Measurements from ENCODE around the gene TSEN2. TPM values are rescaled to one million over a fixed set of nuclear protein-coding genes. Genes with fewer than 3 reads are reported as not detected.
"Not testable (repeated sequence)": the region's sequence is repeated elsewhere in the genome, so short reads cannot be mapped to it uniquely, and the experiment has no call there.

TSEN2 gene
- total RNA-seq, 1 experiment from 2014 or later, result 7.6 TPM

DNA sequence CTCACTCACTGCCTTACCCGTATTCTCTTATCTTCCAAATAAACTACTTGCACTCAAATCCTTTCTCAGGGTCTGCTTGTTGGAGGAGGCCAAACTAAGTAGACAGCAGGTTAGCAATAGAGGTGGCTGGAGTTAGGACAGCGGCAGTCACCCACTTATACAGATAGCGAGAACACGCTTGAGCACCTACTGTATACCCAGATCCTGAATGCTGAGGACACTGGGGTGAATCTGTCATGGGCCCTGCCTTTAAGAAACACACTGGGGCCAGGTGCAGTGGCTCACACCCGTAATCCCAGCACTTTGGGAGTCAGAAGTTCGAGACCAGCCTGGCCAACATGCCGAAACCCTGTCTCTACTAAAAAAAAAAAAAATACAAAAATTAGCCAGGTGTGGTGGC lies 38.0 kb upstream of the TSEN2 start:
- H3K27ac ChIP-seq, result no peak overlapping the region
- H3K9me3 ChIP-seq (replicated peaks), result no peaks in the 10 kb centered on the region
- no peaks in the 10 kb centered on the region for H3K4me1 ChIP-seq (replicated peaks)
- DNase-seq (ENCODE audit: low read depth in 1 of 2, low spot score in 2 of 2), result no peak
- H3K4me3 ChIP-seq, result no peak overlapping the region
- H3K27me3 ChIP-seq (replicated peaks), result no peaks in the 10 kb centered on the region
- no peaks in the 10 kb centered on the region for H3K36me3 ChIP-seq

DNA sequence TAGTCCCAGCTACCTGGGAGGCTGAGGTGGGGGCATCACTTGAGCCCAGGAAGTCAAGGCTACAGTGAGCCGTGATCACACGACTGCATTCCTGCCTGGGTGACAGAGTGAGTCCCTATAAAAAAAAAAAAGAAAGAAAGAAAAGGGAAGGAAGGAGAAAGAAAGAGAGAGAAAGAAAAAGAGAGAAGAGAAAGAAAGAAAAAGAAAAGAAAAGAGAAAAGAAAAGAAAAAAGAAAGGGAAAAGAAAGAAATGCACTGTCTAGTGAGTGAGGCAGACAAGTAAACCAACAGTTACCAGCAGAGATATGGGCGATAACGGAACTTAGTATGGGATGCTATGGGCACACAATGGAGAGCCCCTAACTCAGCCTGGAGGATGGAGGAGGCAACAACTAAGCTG lies 37.2 kb upstream of the TSEN2 start:
- no peaks in the 10 kb centered on the region for H3K4me1 ChIP-seq (replicated peaks)
- DNase-seq (ENCODE audit: low read depth in 1 of 2, low spot score in 2 of 2), result no peak
- no peaks in the 10 kb centered on the region for H3K27me3 ChIP-seq (replicated peaks)
- H3K9me3 ChIP-seq (replicated peaks), result no peaks in the 10 kb centered on the region
- H3K4me3 ChIP-seq, result no peak overlapping the region
- no peaks in the 10 kb centered on the region for H3K36me3 ChIP-seq
- no peak overlapping the region for H3K27ac ChIP-seq

DNA sequence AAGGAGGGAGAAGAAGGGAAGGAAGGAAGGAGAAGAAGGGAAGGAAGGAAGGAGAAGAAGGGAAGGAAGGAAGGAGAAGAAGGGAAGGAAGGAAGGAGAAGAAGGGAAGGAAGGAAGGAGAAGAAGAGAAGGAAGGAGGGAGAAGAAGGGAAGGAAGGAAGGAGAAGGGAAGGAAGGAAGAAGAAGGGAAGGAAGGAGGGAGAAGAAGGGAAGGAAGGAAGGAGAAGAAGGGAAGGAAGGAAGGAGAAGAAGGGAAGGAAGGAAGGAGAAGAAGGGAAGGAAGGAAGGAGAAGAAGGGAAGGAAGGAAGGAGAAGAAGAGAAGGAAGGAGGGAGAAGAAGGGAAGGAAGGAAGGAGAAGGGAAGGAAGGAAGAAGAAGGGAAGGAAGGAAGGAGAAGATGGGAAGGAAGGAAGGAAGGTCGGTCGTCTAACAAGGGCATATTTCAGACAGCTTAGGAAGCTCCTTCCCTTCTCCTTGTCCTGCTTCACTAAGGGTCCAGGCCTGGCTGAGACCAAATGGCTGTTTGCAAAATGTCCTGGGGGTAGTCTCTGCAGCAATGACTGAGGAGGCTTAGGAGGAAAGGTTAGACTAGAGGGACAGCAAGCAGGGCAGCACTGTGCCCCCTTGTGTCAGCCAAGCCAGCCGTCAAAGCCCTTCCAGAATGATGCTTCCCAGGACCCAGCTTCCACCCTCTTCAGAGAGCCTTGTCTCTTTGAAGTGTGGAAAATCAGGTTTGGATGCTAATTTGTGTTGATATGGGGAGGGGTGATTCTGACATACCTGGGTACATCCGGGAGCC lies 35.7 kb upstream of the TSEN2 start:
- H3K4me1 ChIP-seq (replicated peaks); H3K27me3 ChIP-seq (replicated peaks); H3K27ac ChIP-seq; DNase-seq (ENCODE audit: low read depth in 1 of 2, low spot score in 2 of 2); H3K36me3 ChIP-seq; H3K4me3 ChIP-seq; H3K9me3 ChIP-seq (replicated peaks): not testable (repeated sequence)

DNA sequence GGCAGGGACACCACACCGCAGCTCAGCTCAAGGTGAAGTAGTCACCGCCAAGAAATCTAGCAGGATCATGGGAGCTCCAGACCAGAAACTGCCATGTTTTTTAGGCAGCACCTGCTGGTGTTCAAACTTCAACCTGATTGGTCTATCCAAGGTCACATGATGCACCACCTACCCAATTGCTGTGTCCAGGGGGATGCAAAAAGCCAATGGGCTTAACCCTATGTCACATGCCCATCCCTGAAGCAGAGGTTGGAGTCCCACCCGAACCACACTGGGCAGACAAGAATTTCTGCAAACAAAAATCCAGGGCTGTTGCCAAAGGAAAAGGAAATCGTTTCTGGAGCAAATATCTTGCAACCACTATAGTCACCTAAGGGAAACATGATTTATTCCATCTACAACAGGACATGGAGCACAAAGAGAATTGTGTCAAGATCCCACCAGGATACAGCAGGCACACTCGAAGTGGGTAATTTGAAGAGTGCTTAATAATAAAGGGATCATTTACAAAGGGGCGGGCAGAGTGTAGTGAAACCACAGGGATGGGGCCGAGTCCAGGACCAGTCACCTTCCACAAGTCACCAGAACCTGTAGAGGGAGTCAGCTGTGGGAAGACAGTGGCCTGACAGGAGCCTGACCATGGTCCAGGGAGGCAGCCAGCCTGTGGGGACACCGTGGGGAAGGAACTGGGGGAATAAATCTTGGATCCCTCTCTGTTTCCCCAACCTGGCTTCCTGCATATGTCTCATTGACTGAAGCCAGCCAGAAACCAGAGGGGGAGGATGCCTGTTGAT lies 34.2 kb upstream of the TSEN2 start:
- H3K4me1 ChIP-seq (replicated peaks), result no peaks in the 10 kb centered on the region
- H3K9me3 ChIP-seq (replicated peaks), result no peaks in the 10 kb centered on the region
- H3K27me3 ChIP-seq (replicated peaks), result no peaks in the 10 kb centered on the region
- H3K36me3 ChIP-seq, result no peaks in the 10 kb centered on the region
- no peak for DNase-seq (ENCODE audit: low read depth in 1 of 2, low spot score in 2 of 2)
- no peak overlapping the region for H3K27ac ChIP-seq
- H3K4me3 ChIP-seq, result no peak overlapping the region

DNA sequence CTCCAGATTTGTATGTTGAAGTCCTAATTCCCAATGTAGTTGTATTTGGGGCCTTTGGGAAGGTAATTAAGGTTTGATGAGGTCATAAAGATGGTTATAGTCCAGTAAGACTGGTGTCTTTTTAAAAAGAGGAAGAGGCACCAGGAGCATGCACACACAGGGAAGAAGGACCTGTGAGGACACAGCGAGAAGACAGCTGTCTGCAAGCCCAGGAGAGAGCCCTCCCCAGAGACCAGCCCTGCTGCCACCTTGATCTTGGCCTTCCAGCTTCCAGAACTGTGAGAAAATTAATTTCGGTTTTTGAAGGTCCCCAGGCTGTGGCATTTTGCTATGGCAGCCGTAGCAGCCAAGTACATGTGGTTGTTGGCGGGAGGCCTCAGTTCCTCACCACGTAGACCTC lies 32.8 kb upstream of the TSEN2 start:
- H3K36me3 ChIP-seq, result no peaks in the 10 kb centered on the region
- no peaks in the 10 kb centered on the region for H3K4me1 ChIP-seq (replicated peaks)
- DNase-seq (ENCODE audit: low read depth in 1 of 2, low spot score in 2 of 2), result no peak
- H3K27ac ChIP-seq, result no peak overlapping the region
- H3K27me3 ChIP-seq (replicated peaks), result no peaks in the 10 kb centered on the region
- no peaks in the 10 kb centered on the region for H3K9me3 ChIP-seq (replicated peaks)
- no peak overlapping the region for H3K4me3 ChIP-seq

DNA sequence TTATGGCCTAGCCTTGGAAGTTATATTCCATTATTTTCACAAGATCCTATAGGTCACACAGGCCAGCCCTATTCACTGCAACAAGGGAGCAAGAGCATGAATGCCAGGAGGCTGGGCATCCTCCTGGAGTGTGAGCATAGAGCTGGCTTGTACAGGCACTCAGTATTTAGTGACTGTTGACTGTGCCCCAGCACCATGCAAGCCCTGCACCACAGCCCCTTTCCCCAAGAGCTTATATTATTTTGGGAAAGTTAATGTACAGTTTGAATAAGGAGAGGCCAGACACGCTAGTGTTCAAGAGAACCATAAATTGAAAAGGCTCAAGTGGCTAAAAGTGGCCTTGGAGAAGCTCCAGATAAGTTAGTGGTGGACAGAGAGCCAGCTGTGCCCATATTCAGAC lies 32.3 kb upstream of the TSEN2 start:
- H3K27ac ChIP-seq, result no peak overlapping the region
- no peak overlapping the region for H3K4me3 ChIP-seq
- H3K9me3 ChIP-seq (replicated peaks), result no peaks in the 10 kb centered on the region
- no peaks in the 10 kb centered on the region for H3K36me3 ChIP-seq
- H3K4me1 ChIP-seq (replicated peaks), result no peaks in the 10 kb centered on the region
- no peak for DNase-seq (ENCODE audit: low read depth in 1 of 2, low spot score in 2 of 2)
- no peaks in the 10 kb centered on the region for H3K27me3 ChIP-seq (replicated peaks)

DNA sequence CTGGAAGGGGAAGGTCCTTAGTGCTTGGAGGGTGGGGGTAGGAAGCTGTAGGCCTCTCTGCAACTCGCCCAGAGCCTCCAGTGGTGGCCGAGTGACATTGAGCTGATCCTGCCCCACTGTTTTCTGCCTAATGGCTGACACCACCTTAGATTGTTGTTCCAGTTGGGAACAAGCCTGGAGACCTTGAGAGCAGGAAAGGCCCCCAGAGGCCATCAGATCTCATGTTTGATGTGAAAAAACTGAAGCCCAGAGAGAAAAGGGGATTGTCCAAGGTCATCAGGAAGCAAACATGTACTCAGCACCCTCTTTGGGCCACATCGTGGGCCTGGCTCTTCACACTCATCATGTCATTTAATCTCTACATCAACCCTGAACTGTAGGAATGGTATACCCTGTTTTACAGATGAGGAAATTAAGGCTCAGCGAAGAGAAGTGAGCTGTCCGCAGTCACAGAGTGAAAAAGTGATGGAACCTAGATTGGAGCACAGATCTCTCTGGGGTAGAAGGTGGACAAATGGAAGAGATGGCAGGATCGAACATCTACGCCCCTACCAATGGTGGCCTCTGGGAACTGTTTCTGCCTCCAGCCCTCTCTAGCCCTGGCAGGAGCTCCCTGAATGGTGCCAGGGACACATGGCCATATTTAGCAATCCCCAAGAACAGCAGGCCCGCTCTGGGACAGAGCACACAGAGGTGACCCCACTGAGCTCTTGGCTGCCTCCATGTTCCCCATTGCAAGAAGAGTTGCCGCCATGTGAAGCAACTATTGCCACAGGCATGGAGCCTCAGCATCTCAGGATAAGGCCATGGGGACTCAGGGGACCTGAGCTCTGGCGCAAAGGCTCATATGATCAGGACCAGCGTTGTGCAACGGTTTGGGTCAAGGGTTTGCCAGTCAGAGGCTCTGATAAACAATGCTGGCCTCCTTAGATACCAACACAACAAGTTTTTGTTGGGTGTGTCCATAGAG lies 31.6 kb upstream of the TSEN2 start:
- no peaks in the 10 kb centered on the region for H3K27me3 ChIP-seq (replicated peaks)
- H3K9me3 ChIP-seq (replicated peaks), result no peaks in the 10 kb centered on the region
- H3K36me3 ChIP-seq, result no peaks in the 10 kb centered on the region
- no peak overlapping the region for H3K27ac ChIP-seq
- no peak overlapping the region for H3K4me3 ChIP-seq
- no peaks in the 10 kb centered on the region for H3K4me1 ChIP-seq (replicated peaks)
- DNase-seq (ENCODE audit: low read depth in 1 of 2, low spot score in 2 of 2), result no peak

DNA sequence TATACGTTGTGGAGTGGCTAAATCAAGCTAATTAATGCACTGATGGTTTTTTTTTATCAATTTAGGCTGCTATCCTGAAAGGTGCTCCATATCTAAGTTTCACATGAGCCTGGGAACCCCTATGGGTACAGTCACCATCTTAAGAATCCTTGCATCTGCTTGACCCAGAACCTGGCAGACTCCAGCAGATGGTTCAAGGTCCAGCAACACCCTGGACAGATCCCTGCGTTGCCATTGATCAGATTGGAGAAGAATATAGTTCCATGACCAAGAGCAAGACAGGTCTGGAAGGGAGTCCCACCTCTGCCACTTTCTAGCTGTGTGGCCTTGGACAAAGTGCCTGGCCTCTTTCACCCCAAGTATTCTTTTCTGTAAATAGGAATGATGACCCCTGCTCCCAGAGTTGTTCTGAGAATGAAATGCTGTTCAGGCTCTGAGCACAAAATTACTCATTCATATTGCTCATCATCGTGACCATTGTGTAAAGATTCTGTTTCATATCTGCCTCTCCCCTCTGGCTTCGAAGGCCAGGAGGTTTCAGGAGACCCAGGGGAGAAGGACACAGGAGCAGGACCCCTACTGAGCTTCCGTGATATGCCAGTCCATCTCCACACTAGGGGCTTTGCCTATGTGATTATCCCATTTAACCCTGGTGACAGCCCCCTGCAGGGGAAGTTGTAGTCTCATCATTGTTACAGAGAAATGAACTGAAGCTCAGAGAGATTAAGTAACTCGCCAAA lies 30.0 kb upstream of the TSEN2 start:
- Histone ChIP-seq H3K36me3 (no peaks in the 10 kb centered on the region), H3K4me1 (replicated peaks) (no peaks in the 10 kb centered on the region), H3K27me3 (replicated peaks) (no peaks in the 10 kb centered on the region), H3K4me3 (no peak overlapping the region), H3K27ac (no peak overlapping the region), H3K9me3 (replicated peaks) (no peaks in the 10 kb centered on the region)
- no peak for DNase-seq (ENCODE audit: low read depth in 1 of 2, low spot score in 2 of 2)

DNA sequence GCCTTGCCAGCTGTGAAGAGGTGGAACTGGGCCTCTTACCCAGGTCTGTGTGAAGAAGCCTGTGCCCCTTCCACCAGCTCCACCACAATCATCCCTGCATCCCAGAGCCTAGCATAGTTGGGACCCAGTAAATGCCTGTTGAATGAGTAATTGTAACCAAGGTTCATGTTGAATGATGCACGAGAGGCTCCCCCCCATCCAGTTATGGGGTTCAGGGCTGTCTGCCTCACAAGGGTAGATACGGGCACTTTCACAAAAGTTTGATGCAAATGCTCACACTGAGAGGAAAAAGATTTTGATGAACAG lies 29.5 kb upstream of the TSEN2 start:
- H3K27ac ChIP-seq, result no peak overlapping the region
- H3K4me3 ChIP-seq, result no peak overlapping the region
- no peaks in the 10 kb centered on the region for H3K36me3 ChIP-seq
- no peaks in the 10 kb centered on the region for H3K4me1 ChIP-seq (replicated peaks)
- DNase-seq (ENCODE audit: low read depth in 1 of 2, low spot score in 2 of 2), result no peak
- no peaks in the 10 kb centered on the region for H3K9me3 ChIP-seq (replicated peaks)
- no peaks in the 10 kb centered on the region for H3K27me3 ChIP-seq (replicated peaks)

DNA sequence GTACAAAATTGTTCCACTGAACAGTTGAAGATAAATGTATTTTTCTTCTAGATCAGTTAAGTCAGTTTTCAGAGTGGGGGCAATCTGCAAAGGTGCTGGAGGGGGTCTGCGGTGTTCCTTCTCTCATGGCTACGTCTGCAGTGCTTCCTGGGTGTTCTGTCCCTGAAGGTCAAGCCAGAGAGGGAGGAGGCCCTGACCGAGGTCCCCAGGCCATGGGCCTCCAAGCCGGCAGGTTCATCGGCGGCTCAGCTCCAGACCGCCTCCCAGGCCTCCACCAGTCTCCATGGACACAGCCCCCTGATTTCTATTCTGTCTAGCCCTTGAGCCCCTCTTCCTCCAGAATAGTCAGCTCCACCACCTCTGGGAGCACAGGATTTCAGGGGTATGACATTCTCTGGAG lies 28.5 kb upstream of the TSEN2 start:
- Histone ChIP-seq H3K27ac (no peak overlapping the region), H3K4me1 (replicated peaks) (no peaks in the 10 kb centered on the region), H3K4me3 (no peak overlapping the region), H3K9me3 (replicated peaks) (no peaks in the 10 kb centered on the region), H3K27me3 (replicated peaks) (no peaks in the 10 kb centered on the region), H3K36me3 (no peaks in the 10 kb centered on the region)
- no peak for DNase-seq (ENCODE audit: low read depth in 1 of 2, low spot score in 2 of 2)

DNA sequence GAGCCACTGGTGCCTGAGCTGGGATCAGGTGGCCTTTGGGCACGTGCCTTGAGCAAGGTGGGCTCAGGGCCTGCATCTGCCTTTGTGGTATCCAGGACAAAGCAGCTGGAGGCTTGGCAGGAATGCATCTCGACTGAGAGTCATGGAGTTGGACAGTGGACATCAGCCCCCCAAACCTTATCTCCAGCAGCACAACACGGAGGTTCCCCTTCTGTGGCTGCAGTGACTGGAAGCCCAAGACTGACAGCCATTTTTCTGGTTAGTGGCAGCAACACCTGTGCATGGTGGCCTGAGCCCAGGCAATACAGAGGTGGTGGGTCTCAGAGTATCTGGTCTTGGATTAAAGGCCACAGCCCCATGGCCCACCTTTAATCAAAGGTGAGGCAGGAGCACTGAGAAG lies 27.8 kb upstream of the TSEN2 start:
- no peaks in the 10 kb centered on the region for H3K36me3 ChIP-seq
- no peak overlapping the region for H3K4me3 ChIP-seq
- no peak for DNase-seq (ENCODE audit: low read depth in 1 of 2, low spot score in 2 of 2)
- no peaks in the 10 kb centered on the region for H3K27me3 ChIP-seq (replicated peaks)
- H3K9me3 ChIP-seq (replicated peaks), result no peaks in the 10 kb centered on the region
- no peak overlapping the region for H3K27ac ChIP-seq
- no peaks in the 10 kb centered on the region for H3K4me1 ChIP-seq (replicated peaks)

DNA sequence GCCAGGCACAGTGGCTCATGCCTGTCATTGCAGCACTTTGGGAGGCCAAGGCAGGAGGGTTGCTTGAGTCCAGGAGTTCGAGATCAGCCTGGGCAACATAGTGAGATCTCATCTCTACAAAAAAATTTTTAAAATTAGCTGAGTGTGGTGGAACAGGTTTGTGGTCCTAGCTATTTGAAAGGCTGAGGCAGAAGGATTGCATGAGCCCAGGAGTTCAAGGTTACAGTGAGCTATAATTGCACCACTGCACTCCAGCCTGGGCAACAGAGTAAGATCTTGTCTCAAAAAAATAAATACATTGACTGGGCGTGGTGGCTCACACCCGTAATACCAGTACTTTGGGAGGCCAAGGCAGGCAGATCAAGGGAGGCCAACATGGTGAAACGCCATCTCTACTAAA lies 26.9 kb upstream of the TSEN2 start:
- H3K27me3 ChIP-seq (replicated peaks); DNase-seq (ENCODE audit: low read depth in 1 of 2, low spot score in 2 of 2): not testable (repeated sequence)

DNA sequence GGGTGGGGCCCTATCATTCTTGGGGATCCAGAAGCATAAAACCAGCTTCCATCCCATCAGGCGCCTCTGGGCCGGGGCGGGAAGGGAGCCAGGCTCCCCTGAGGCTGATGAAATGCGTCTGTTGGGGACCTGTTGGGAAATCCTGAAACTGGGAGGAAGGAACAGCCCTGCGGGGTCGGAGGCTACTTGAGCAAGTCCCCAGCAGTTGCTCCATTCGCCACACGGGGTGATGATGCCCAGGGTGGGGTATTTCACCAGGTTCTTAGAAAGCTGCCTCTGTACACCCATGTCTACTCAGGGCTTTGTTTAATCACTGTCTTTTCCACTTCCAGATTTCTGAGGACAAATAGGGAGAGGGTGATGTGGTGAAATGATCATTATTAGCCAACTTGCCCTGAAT lies 25.4 kb upstream of the TSEN2 start:
- H3K36me3 ChIP-seq, result no peaks in the 10 kb centered on the region
- H3K4me1 ChIP-seq (replicated peaks), result no peaks in the 10 kb centered on the region
- H3K27ac ChIP-seq, result no peak overlapping the region
- no peak overlapping the region for H3K4me3 ChIP-seq
- H3K9me3 ChIP-seq (replicated peaks), result no peaks in the 10 kb centered on the region
- no peaks in the 10 kb centered on the region for H3K27me3 ChIP-seq (replicated peaks)
- no peak for DNase-seq (ENCODE audit: low read depth in 1 of 2, low spot score in 2 of 2)

More for the DNA sequence above, 26.9 kb upstream of the TSEN2 start:
- not testable (repeated sequence) for H3K4me3 ChIP-seq; H3K4me1 ChIP-seq (replicated peaks); H3K9me3 ChIP-seq (replicated peaks); H3K36me3 ChIP-seq; H3K27ac ChIP-seq

Data from SJSA1 (cell line).